ENCODE measurements around the gene RHBDF1. TPM values are rescaled to one million over a fixed set of nuclear protein-coding genes. Genes with fewer than 3 reads are reported as not detected.
A peak's percentile ranks its signal among the peaks of the same experiment; 100 is the strongest.
"Not testable (repeated sequence)": the region's sequence is repeated elsewhere in the genome, so short reads cannot be mapped to it uniquely, and the experiment has no call there.

RHBDF1 gene
- total RNA-seq, 1 experiment from 2014 or later, result 62.9 TPM

DNA sequence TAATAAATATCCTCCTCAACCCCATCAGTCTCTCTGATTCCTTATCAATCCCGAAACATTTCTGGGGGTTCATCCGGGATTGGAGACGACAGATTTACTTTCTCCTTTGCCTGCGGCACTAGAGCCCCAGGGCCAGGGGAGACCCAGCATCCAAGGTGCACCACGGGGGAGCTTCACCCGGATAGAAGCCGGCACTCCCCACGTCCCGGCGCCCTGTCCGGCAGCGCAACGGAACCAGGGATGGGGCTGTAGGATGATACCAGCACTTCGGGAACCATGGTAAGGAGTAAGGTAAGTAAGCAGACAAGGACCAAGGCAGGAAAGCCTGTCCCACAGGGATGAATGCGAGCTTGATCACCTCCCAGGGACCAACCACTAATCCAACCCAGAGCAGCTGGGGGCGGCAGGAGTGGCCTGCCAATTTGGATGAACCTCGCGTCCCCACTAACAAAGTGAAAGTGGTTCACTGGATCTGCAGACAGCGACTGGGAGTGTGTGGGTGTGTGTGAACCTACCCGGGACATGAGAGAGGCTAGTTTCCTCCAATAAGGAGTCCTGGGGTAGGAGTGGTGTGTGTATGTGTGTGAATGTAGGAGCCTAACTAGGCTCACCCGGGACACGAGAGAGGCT is 30.9 kb downstream of the RHBDF1 start:
- no peak overlapping the region for H3K4me2 ChIP-seq
- no peak for DNase-seq
- no peak overlapping the region for H3K27ac ChIP-seq
- H3K36me3 ChIP-seq (ENCODE audit: low read depth), result peaks cover 4% of the 10 kb centered on the region
- peaks cover 29% of the 10 kb centered on the region for H3K4me1 ChIP-seq (replicated peaks; ENCODE audit: insufficient read depth)
- intact Hi-C loops (cut with micrococcal nuclease; ENCODE audit: unreplicated experiment), result no loop called here
- no peaks in the 10 kb centered on the region for H3K27me3 ChIP-seq (ENCODE audit: insufficient read depth, low read depth)
- no peak overlapping the region for H2AFZ ChIP-seq
- no peaks in the 10 kb centered on the region for H3K79me2 ChIP-seq (ENCODE audit: low read depth)
- H3K9me3 ChIP-seq (ENCODE audit: insufficient read depth, low read depth), result no peaks in the 10 kb centered on the region
- peaks cover 16% of the 10 kb centered on the region; the same call in 1 of the 2 replicates for H3F3A ChIP-seq (ENCODE audit: insufficient read depth, low read depth)
- no peak for TF ChIP-seq EZH2 (IDR thresholded peaks at IDR 0.05; ENCODE audit: low read depth)
- TF ChIP-seq, protein P1, sequence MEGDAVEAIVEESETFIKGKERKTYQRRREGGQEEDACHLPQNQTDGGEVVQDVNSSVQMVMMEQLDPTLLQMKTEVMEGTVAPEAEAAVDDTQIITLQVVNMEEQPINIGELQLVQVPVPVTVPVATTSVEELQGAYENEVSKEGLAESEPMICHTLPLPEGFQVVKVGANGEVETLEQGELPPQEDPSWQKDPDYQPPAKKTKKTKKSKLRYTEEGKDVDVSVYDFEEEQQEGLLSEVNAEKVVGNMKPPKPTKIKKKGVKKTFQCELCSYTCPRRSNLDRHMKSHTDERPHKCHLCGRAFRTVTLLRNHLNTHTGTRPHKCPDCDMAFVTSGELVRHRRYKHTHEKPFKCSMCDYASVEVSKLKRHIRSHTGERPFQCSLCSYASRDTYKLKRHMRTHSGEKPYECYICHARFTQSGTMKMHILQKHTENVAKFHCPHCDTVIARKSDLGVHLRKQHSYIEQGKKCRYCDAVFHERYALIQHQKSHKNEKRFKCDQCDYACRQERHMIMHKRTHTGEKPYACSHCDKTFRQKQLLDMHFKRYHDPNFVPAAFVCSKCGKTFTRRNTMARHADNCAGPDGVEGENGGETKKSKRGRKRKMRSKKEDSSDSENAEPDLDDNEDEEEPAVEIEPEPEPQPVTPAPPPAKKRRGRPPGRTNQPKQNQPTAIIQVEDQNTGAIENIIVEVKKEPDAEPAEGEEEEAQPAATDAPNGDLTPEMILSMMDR (conservative IDR thresholded peaks at IDR 0.05), result no peak
- CTCF ChIA-PET, result no interaction called here
- no peaks in the 10 kb centered on the region for H4K20me1 ChIP-seq (ENCODE audit: insufficient read depth)
- POLR2A ChIA-PET (ENCODE audit: unreplicated experiment), result no interaction called here
- H3K9me2 ChIP-seq (ENCODE audit: insufficient read depth), result no peaks in the 10 kb centered on the region
- no TSS peak for BruUV-seq (replicated peaks)
- no peak overlapping the region for H3K4me3 ChIP-seq

DNA sequence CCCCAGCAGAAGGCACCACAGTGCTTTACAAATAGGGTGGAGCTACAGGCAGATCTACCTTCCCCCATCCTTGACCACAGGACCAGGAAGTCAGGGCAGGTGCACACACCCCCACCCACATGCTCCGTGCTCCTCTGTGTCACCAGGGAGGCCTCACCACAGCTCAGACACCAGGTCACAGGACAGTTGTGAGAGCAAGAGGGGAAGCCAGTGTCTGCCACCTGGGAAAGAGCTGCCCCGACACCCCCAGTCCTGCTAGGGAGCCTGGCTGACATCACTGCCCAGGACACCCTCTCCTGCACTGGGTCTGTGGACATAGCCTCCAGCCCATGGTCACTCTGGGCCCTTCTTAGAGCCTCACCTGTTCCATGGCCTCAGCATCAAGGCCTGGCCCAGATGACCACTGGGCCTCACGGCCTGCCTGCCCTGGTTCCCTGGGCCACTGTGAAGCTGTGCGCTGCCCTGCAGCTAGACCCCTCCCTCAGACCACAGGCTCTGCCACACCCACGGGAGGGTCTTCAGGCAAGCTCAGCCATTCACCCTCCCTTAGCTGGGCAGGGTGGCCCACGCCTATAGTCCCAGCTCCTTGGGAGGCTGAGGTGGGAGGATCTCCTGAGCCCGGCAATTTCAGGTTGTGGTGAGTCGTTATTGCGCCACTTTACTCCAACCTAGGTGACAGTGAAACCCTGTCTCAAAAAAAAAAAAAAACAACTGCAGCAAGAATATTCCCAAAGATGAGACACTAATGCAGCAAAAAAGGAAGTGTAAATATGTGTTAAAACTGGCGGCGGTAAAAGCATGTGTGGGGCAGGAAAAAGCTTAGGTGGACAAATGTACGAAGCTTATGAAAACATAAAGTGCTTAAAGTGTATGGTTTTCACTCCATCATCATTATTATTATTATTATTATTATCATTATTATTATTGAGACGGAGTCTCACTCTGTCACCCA is 33.2 kb downstream of the RHBDF1 start:
- peaks cover 29% of the 10 kb centered on the region for H3K4me1 ChIP-seq (replicated peaks; ENCODE audit: insufficient read depth)
- peak overlapping the region; percentile 74 for H3K27ac ChIP-seq
- H3K36me3 ChIP-seq (ENCODE audit: low read depth), result no peaks in the 10 kb centered on the region
- no peak for TF ChIP-seq EZH2 (IDR thresholded peaks at IDR 0.05; ENCODE audit: low read depth)
- TF ChIP-seq, protein P1 (conservative IDR thresholded peaks at IDR 0.05), result no peak
- H3K9me3 ChIP-seq (ENCODE audit: insufficient read depth, low read depth), result no peaks in the 10 kb centered on the region
- H3K9me2 ChIP-seq (ENCODE audit: insufficient read depth), result no peaks in the 10 kb centered on the region
- intact Hi-C loops (cut with micrococcal nuclease; ENCODE audit: unreplicated experiment), result no loop called here
- peaks cover 16% of the 10 kb centered on the region; the same call in 1 of the 2 replicates for H3F3A ChIP-seq (ENCODE audit: insufficient read depth, low read depth)
- no peak overlapping the region for H2AFZ ChIP-seq
- no peaks in the 10 kb centered on the region for H3K79me2 ChIP-seq (ENCODE audit: low read depth)
- DNase-seq, result peak; percentile 85 to 86
- no TSS peak for BruUV-seq (replicated peaks)
- no peak overlapping the region for H3K4me3 ChIP-seq
- peak overlapping the region; percentile 46 for H3K4me2 ChIP-seq
- POLR2A ChIA-PET (ENCODE audit: unreplicated experiment), result interaction anchor here (0.8 kb wide), 2 partner anchors 14 to 633 kb away, joined by 4 to 8 read pairs; partner anchors contain the start of genes POLR3K and SNRNP25
- no peaks in the 10 kb centered on the region for H3K27me3 ChIP-seq (ENCODE audit: insufficient read depth, low read depth)
- no peaks in the 10 kb centered on the region for H4K20me1 ChIP-seq (ENCODE audit: insufficient read depth)
- CTCF ChIA-PET, result interaction anchor here (0.6 to 0.9 kb wide), 4 partner anchors 10 to 710 kb away, joined by 3 to 8 read pairs (median 6); partner anchors contain the start of genes POLR3K and SNRNP25

DNA sequence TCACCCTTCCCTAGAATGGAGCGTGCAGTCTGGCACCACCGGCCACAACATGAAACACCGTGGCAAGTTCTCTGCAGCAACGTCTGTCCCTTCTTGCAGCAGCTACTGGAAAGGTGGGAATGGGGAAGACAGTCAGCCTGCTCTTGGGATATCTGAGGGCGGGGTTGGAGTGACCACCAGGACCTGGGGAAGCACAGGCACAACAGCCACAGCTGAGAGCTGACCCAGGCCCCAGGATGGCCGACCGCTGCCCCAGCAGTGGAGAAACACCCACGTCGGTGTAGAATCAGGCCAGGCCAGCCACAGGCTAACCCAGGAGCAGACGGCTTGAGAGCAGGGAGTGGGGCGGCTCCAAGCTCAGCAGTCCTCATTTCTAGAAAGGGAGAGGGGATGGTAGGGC is 34.2 kb downstream of the RHBDF1 start:
- H4K20me1 ChIP-seq (ENCODE audit: insufficient read depth); intact Hi-C loops (cut with micrococcal nuclease; ENCODE audit: unreplicated experiment); BruUV-seq (replicated peaks); H3K27me3 ChIP-seq (ENCODE audit: insufficient read depth, low read depth); H3K9me3 ChIP-seq (ENCODE audit: insufficient read depth, low read depth); DNase-seq; H3K79me2 ChIP-seq (ENCODE audit: low read depth); H2AFZ ChIP-seq; H3K36me3 ChIP-seq (ENCODE audit: low read depth); H3K4me3 ChIP-seq; H3K9me2 ChIP-seq (ENCODE audit: insufficient read depth); H3K27ac ChIP-seq: not testable (repeated sequence)
- H3K4me1 ChIP-seq (replicated peaks; ENCODE audit: insufficient read depth), result peaks cover 29% of the 10 kb centered on the region
- H3F3A ChIP-seq (ENCODE audit: insufficient read depth, low read depth), result peaks cover 16% of the 10 kb centered on the region; the same call in 1 of the 2 replicates
- H3K4me2 ChIP-seq, result peak overlapping the region; percentile 46; the same call in 1 of the 2 replicates
- POLR2A ChIA-PET (ENCODE audit: unreplicated experiment), result interaction anchor here (0.6 kb wide), 1 partner anchor 15 kb away, joined by 3 read pairs; the partner anchor contains the start of genes POLR3K and SNRNP25
- CTCF ChIA-PET, result interaction anchor here (0.6 kb wide), 2 partner anchors 11 to 33 kb away, joined by 3 to 6 read pairs; no protein-coding TSS in a partner anchor

All from PC-9 (cell line).